D721Med (cell line): Measurements from ENCODE around the gene TNFRSF14.

Source experiments
- DNase-seq: peaks from one replicate; pipeline ENCODE4 v3.0.0; 2011; ENCODE audit warnings: low spot score; ENCODE audit not compliant: insufficient read length
- FAIRE-seq: peaks from 2 replicates; lab custom pipeline; 2011; peaks lifted over from hg19 to GRCh38; lab: Jason Lieb, UNC
- TF ChIP-seq, protein P1 (sequence below): IDR thresholded peaks from 2 replicates; pipeline ENCODE4 v1.5.1; 2012; ENCODE audit warnings: mild to moderate bottlenecking, control low read depth; ENCODE audit not compliant: insufficient read depth; ENCODE audit errors: missing control alignments

The TNFRSF14 gene

DNA sequence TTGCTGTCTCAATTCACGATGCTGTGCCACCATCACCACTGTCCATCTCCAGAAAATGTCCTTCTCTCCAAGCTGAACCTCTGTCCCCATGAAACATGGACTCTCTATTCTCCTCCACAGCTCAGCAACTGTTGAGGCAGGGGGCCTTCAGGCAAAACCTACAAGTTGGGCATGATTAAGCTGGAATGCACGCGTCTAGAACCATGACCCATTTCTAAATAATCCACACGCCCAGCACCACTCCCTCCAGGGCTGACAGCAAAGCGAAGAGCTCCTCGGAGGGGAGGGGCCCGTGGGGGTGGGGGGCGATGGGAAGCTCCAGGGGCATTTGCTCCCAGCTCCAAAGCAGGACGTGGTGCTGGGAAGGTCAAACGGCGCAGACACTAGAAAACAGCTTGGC is 22.8 kb upstream of the TNFRSF14 start:
- TF ChIP-seq, protein P1, sequence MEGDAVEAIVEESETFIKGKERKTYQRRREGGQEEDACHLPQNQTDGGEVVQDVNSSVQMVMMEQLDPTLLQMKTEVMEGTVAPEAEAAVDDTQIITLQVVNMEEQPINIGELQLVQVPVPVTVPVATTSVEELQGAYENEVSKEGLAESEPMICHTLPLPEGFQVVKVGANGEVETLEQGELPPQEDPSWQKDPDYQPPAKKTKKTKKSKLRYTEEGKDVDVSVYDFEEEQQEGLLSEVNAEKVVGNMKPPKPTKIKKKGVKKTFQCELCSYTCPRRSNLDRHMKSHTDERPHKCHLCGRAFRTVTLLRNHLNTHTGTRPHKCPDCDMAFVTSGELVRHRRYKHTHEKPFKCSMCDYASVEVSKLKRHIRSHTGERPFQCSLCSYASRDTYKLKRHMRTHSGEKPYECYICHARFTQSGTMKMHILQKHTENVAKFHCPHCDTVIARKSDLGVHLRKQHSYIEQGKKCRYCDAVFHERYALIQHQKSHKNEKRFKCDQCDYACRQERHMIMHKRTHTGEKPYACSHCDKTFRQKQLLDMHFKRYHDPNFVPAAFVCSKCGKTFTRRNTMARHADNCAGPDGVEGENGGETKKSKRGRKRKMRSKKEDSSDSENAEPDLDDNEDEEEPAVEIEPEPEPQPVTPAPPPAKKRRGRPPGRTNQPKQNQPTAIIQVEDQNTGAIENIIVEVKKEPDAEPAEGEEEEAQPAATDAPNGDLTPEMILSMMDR, result no peak
- FAIRE-seq (no peak), DNase-seq (no peak)

DNA sequence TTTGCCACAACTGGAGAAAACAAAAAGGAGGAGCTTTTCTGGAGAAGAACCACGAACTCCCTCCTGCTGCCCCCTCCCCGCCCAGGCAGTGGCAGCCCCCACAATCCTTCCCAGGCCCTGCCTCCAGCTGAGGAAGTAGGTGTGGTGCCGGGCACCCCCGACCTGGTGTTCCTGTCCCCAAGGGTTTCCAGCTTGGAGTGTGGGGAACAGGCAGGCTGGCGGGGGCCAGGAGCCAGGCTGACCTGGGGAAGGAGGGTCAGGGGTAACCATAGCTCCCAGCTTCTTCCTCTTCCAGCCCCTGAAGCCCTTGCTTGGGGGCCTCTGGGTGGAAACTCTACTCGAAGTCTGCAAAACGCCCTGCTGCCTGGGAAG is 21.9 kb upstream of the TNFRSF14 start:
- FAIRE-seq (no peak), DNase-seq (no peak)
- TF ChIP-seq, protein P1, result no peak

DNA sequence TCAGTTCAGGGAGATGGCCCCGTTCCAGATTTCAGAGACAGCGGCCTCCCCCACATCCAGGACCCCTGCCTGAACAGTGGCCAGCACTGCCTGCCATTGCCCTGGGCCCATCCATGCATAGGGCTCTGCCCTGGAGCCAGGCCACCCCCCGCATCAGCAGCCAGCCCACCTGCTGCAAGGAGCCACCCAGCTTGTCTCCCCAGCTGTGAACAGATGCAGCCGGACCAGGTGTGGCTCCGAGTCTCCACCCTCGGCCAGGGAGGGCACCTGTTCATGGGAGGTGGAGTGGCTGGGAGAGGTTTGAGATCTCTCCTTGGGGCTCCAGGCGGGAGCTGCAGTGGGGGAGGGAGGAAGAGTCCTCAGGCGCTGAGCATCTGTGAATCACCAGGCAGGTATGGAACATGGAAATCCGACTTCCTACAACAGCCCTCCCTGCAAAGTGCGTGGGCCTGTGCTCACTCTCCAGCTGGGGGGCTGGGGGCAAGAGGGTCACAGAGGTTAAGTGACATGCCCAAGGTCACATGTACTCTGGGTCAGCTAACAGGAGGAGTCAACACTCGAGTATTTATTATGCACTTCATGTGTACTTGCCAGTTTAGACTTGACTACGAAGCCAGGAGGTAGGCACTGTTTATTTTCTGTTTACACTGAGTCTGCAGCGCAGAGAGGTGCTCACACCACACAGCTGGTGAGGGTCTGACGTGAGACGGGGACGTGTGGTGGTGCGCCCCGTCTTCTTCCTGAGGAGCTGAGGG is 21.3 kb upstream of the TNFRSF14 start:
- TF ChIP-seq, protein P1, result no peak
- FAIRE-seq, result no peak
- DNase-seq, result no peak

DNA sequence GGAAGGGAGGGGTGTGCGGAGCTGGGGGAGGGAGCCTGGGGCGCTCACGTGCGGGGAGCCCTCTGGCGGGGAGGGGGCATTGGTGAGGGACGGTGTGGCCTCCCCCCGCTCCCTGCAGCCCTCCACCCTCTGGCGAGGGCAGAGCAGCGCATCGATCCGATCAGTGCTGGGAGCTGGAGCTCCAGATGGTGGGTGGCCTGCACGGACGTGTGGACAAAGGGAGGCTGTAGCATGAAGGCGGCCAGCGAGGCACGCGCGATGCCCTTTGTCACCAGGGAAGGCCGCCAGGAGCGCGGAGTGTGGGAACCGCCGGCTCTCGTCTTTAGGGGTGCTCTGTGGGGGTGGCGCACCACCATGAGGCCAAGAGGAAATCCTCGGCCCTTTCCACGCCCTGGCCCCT is 20.7 kb upstream of the TNFRSF14 start:
- TF ChIP-seq, protein P1, result no peak
- FAIRE-seq (no peak), DNase-seq (no peak)

DNA sequence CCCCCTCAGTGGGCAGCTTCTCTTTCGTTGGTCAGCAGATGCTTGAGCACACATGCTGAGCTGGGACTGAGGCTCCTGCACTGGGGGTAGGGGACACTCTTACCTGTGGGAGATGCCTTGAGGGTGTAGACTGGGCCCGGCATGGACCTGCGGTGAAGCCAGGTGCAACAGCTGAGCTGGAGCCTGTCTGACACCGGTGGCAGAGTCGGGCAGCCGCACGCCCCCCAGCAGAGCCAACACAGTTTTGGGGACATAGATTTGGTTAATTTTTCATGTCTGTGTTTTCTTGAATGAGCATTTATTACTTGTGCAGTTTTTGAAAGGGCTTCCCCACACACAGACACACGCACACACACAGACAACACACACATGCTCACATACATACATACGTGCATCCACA is 20.2 kb upstream of the TNFRSF14 start:
- no peak for DNase-seq
- no peak for FAIRE-seq
- TF ChIP-seq, protein P1, result no peak

DNA sequence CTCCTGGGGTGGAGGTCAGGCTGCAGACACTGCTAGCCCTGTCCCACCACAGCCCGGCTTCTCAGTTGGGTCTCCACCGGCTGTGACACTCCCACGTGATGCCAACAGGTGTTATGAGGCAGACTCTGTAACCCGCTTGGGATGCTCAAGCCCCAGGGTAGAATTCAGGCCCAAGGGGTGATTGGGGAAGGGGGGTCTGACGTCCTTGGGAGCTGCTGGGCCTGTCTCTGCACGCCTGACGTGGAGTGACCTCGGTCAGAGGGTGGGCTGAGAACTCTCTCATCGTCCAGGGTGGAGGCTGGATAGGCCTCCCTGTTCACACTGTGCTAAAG is 18.4 kb upstream of the TNFRSF14 start:
- TF ChIP-seq, protein P1, result no peak
- FAIRE-seq (no peak), DNase-seq (no peak)

DNA sequence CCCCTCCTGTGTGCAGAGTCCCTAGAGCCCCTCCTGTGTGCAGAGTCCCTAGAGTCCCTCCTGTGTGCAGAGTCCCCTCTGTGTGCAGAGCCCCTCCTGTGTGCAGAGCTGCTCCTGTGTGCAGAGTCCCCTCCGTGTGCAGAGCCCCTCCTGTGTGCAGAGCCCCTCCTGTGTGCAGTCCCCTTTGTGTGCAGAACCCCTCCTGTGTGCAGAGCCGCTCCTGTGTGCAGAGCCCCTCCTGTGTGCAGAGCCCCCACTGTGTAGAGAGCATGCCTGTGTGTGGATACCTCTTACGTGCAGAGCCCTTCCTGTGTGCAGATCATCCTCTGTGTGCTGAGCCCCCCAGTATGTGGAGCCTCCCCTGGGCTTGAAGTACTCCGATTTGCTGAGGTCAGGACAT is 17.8 kb upstream of the TNFRSF14 start:
- TF ChIP-seq, protein P1, result no peak
- FAIRE-seq, result no peak
- DNase-seq, result no peak
